AG04449 (cell line): ENCODE results near the gene TPM1.

Experiments used
- CTCF ChIA-PET: fragments of 350-600 bp; formaldehyde crosslinking; extraction: SDS; loops from one replicate; lab custom pipeline; 2021; ENCODE audit warnings: antibody characterized with exemption; lab: Yijun Ruan, JAX
- POLR2A ChIA-PET: fragments of 400-600, 350-600 bp; formaldehyde crosslinking; extraction: SDS; loops from one replicate; lab custom pipeline; 2020; ENCODE audit warnings: antibody characterized with exemption, inconsistent platforms; lab: Yijun Ruan, JAX
- DNase-seq: peaks from one replicate; pipeline ENCODE4 v3.0.0-alpha.2; 2010; ENCODE audit warnings: low read depth, low spot score
- H3K4me3 ChIP-seq: 2 replicates; pipeline ENCODE4 v1.5.1; 2011; ENCODE audit warnings: low read depth, mild to moderate bottlenecking, control low read depth, low read length
- CTCF ChIP-seq: IDR thresholded peaks from one replicate; pipeline ENCODE4 v1.5.1; 2011; ENCODE audit warnings: mild to moderate bottlenecking, moderate library complexity, low read length, control low read depth, inconsistent platforms; ENCODE audit not compliant: insufficient read depth; ENCODE audit errors: missing control alignments

The TPM1 gene

DNA sequence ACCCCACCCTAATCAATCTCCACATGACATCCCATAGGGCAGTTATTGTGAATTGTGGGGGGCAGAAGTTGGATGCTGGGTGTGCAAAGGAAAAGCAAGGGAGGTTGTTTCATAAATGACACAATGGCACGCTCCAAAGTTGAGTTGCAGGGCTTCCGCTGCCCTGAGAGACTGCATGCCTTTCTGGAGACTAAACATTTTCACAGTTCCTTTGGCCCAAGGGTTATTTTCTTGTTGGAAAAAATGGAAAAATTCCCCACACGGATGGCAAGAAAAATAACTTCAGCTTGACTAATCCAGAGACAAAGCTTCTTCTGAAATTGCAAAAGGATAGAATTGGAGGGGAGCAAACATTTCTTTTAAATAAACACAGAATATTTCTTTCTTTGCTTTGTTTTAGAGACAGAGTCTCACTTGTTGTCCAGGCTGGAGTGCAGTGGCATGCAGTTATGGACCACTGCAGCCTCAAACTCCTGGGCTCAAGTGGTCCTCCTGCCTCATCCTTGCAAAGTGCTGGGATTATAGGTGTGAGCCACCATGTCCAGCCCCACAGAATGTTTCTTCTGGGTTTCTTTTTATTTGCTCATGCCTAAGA, 19.1 kb upstream of the TPM1 start:
- no peak overlapping the region; the same call in 1 of the 2 replicates for H3K4me3 ChIP-seq
- DNase-seq = peak; percentile 79
- ChIA-PET CTCF (interaction anchor here (0.7 to 2.0 kb wide), 5 partner anchors 16 to 281 kb away, joined by 3 to 7 read pairs (median 4); partner anchors contain the start of gene TPM1), POLR2A (interaction anchor here (0.7 to 1.8 kb wide), 7 partner anchors 16 to 304 kb away, joined by 3 to 8 read pairs (median 3); partner anchors contain the start of gene TPM1)
- no peak for TF ChIP-seq CTCF

DNA sequence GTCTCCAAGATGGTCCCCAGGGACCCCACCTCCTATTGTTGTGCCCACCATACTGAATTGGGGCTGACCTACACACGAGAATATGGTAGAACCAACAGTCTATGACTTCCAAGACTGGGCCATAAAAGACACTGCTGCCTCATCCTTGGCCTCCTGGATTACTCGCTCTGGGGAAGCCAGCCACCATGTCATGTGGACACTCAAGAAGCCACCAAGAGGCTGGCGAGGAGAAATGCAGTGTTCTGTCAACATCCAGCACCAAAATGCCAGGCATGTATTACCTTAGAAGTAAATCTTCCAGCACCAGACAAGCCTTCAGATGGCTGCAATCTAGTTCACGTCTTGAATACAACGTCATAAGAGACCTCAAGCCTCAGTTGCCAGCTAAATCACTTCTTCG, 17.1 kb upstream of the TPM1 start:
- no peak overlapping the region for H3K4me3 ChIP-seq
- ChIA-PET CTCF (interaction anchor here (1.5 kb wide), 1 partner anchor 11 kb away, joined by 3 read pairs; no protein-coding TSS in a partner anchor), POLR2A (no interaction called here)
- no peak for TF ChIP-seq CTCF
- DNase-seq = no peak

DNA sequence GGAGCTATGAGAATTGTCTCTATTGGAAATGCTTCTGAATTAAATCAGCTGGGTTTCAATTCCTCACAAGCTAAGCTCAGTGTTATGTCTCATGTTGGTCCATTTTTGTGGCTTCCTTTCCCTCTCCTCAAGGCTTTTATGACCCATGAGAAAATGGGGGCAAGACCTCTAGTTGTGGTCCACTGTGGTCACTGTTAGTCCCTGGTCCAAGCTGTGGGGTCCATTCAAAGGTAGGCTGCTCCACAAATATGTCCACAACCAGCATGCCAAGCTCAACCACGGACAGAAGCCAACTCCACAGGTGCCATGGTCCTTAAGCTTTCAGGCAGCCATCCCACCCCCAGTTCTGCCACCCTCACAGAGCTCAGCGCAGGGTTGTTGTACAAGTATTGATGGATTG, 14.9 kb upstream of the TPM1 start:
- no peak overlapping the region for H3K4me3 ChIP-seq
- ChIA-PET CTCF (interaction anchor here (1.0 kb wide), 1 partner anchor 168 kb away, joined by 4 read pairs; no protein-coding TSS in a partner anchor), POLR2A (interaction anchor here (1.3 kb wide), 1 partner anchor 15 kb away, joined by 3 read pairs; the partner anchor contains the start of gene TPM1)
- TF ChIP-seq CTCF = no peak
- DNase-seq = no peak

DNA sequence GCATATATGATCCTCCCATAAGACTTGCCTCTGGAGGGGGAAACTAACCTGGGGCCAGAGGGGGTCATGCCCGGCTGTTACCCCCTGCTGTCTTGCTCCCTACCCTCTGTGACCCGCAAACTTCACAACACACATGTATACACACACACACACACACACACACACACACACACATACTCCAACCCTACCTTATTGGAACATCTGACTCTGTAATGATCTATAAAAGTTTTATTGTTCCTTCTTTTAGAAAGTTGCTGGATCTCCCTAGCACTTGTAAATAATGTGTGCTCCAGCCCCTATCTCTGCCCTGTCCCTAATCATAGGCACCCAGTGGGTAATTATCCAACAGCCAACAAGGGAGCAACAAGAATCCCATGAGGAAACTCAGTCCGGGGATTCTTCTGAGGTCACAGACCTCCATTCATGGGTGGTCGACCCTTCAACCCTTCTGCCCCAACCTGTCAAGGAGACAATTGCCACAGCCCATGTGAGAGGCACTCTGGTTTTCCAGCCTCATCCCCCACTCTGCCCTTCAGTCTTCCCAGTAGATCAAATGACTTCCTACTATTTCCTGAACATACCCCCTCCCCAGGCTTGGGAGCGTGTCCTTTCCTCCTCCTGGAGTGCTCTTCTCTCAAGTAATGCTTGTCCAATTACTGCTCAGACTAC, 14.0 kb upstream of the TPM1 start:
- ChIA-PET POLR2A (interaction anchor here (1.3 to 2.1 kb wide), 2 partner anchors 14 kb away, joined by 3 to 17 read pairs; partner anchors contain the start of gene TPM1), CTCF (no interaction called here)
- DNase-seq = no peak
- no peak for TF ChIP-seq CTCF
- no peak overlapping the region for H3K4me3 ChIP-seq

DNA sequence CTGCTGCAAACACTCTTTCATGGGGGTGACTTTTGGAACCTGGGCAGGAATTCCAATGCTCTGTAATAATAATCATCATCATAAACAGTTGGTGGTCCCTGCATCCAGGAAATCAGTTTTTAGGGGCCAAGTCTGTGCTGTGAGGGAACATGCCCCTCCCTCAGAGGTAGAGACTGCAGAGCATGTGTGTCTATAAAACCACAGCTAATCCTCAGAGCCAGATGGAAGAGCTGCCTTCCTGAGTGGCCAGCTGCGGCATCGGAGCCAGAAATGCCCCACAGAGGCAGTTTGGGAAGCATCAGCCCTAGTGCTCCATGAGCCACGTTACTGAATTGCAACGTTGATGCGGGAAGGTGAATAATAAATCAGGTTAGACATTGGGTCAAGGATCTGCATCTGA, 12.9 kb upstream of the TPM1 start:
- DNase-seq = no peak
- TF ChIP-seq CTCF = no peak
- POLR2A ChIA-PET = interaction anchor here (0.9 to 2.1 kb wide), 5 partner anchors 9 to 24 kb away, joined by 3 to 17 read pairs (median 6); partner anchors contain the start of gene TPM1
- CTCF ChIA-PET = interaction anchor here (1.8 to 1.9 kb wide), 2 partner anchors 10 to 287 kb away, joined by 5 to 7 read pairs; no protein-coding TSS in a partner anchor
- H3K4me3 ChIP-seq = no peak overlapping the region

- no peak for TF ChIP-seq CTCF
- DNase-seq = no peak
- H3K4me3 ChIP-seq = no peak overlapping the region
- ChIA-PET CTCF (interaction anchor here (0.6 to 1.9 kb wide), 4 partner anchors 10 to 932 kb away, joined by 3 to 7 read pairs (median 4); no protein-coding TSS in a partner anchor), POLR2A (interaction anchor here (0.9 to 2.1 kb wide), 6 partner anchors 9 to 24 kb away, joined by 3 to 17 read pairs (median 6); partner anchors contain the start of gene TPM1)
Measured at GRCh38 chr15:63030101-63030551, 12.4 kb upstream of the TPM1 start.
